GM18526 (cell line): ENCODE results near the gene TTYH2.

Experiments
- POLR2A ChIP-seq: IDR thresholded peaks from 3 replicates; pipeline ENCODE4 v1.6.1; 2011; ENCODE audit not compliant: insufficient read length; ENCODE audit errors: extremely low read depth

The TTYH2 gene

GRCh38 chr17:74299226-74300009 is 86.0 kb downstream of the TTYH2 start:
- TF ChIP-seq POLR2A, result no peak

GRCh38 chr17:74303305-74303704 is 89.9 kb downstream of the TTYH2 start:
- no peak for TF ChIP-seq POLR2A

GRCh38 chr17:74304184-74304583 is 90.8 kb downstream of the TTYH2 start:
- no peak for TF ChIP-seq POLR2A

GRCh38 chr17:74305865-74306654 is 92.7 kb downstream of the TTYH2 start:
- no peak for TF ChIP-seq POLR2A

- TF ChIP-seq POLR2A, result no peak
Observed at GRCh38 chr17:74307984-74308773, 94.8 kb downstream of the TTYH2 start.

GRCh38 chr17:74309902-74310301 is 96.5 kb downstream of the TTYH2 start:
- TF ChIP-seq POLR2A, result no peak
